ENCODE results near the gene HSD3B2.
A peak's percentile ranks its signal among the peaks of the same experiment; 100 is the strongest.

The HSD3B2 gene

GRCh38 chr1:119404736-119405135, 10.2 kb upstream of the HSD3B2 start:
- DNase-seq: no peak

GRCh38 chr1:119409731-119410130, 5.2 kb upstream of the HSD3B2 start:
- no peak for DNase-seq

- DNase-seq: no peak
These were observed 4.0 kb upstream of the HSD3B2 start for GRCh38 chr1:119410961-119411360.

- no peak for DNase-seq
These were observed 1.2 kb downstream of the HSD3B2 start for GRCh38 chr1:119416006-119416640.

GRCh38 chr1:119419109-119419508, 4.2 kb downstream of the HSD3B2 start:
- DNase-seq: no peak

- no peak for DNase-seq
These were observed 5.7 kb downstream of the HSD3B2 start for GRCh38 chr1:119420638-119421037.

- DNase-seq: no peak
These were observed 7.7 kb downstream of the HSD3B2 start for GRCh38 chr1:119422631-119423030.

GRCh38 chr1:119428991-119429390, 14.0 kb downstream of the HSD3B2 start:
- no peak for DNase-seq

GRCh38 chr1:119429687-119430086, 14.7 kb downstream of the HSD3B2 start:
- DNase-seq: no peak

- no peak for DNase-seq
These were observed 15.5 kb downstream of the HSD3B2 start for GRCh38 chr1:119430486-119430885.

- DNase-seq: no peak
These were observed 16.9 kb downstream of the HSD3B2 start for GRCh38 chr1:119431836-119432235.

GRCh38 chr1:119435052-119435451, 20.1 kb downstream of the HSD3B2 start:
- DNase-seq: no peak

- no peak for DNase-seq
These were observed 23.8 kb downstream of the HSD3B2 start for GRCh38 chr1:119438761-119439160.

- DNase-seq: no peak
These were observed 25.9 kb downstream of the HSD3B2 start for GRCh38 chr1:119440721-119441307.

- DNase-seq: no peak
These were observed 27.8 kb downstream of the HSD3B2 start for GRCh38 chr1:119442756-119443155.

- no peak for DNase-seq
These were observed 31.4 kb downstream of the HSD3B2 start for GRCh38 chr1:119446321-119446720.

GRCh38 chr1:119447344-119448126, 32.6 kb downstream of the HSD3B2 start:
- DNase-seq: no peak

- no peak for DNase-seq
These were observed 33.2 kb downstream of the HSD3B2 start for GRCh38 chr1:119448127-119448511.

- DNase-seq: peak; percentile 16
These were observed 35.0 kb downstream of the HSD3B2 start for GRCh38 chr1:119449971-119450370.

- no peak for DNase-seq
These were observed 36.2 kb downstream of the HSD3B2 start for GRCh38 chr1:119451158-119451557.

- DNase-seq: no peak
These were observed 37.1 kb downstream of the HSD3B2 start for GRCh38 chr1:119452091-119452490.

GRCh38 chr1:119453021-119453420, 38.1 kb downstream of the HSD3B2 start:
- no peak for DNase-seq

GRCh38 chr1:119462964-119463363, 48.0 kb downstream of the HSD3B2 start:
- no peak for DNase-seq

- no peak for DNase-seq
These were observed 48.6 kb downstream of the HSD3B2 start for GRCh38 chr1:119463569-119463968.
